ENCODE measurements around the gene ARHGEF28. TPM values are rescaled to one million over a fixed set of nuclear protein-coding genes. Genes with fewer than 3 reads are reported as not detected.

Gene ARHGEF28
- total and polyA plus RNA-seq, 2 of the 13 experiments (the other 11 are each of a cell fraction or from before 2014, with no cell fraction given): 17.4 to 34.1 TPM

DNA sequence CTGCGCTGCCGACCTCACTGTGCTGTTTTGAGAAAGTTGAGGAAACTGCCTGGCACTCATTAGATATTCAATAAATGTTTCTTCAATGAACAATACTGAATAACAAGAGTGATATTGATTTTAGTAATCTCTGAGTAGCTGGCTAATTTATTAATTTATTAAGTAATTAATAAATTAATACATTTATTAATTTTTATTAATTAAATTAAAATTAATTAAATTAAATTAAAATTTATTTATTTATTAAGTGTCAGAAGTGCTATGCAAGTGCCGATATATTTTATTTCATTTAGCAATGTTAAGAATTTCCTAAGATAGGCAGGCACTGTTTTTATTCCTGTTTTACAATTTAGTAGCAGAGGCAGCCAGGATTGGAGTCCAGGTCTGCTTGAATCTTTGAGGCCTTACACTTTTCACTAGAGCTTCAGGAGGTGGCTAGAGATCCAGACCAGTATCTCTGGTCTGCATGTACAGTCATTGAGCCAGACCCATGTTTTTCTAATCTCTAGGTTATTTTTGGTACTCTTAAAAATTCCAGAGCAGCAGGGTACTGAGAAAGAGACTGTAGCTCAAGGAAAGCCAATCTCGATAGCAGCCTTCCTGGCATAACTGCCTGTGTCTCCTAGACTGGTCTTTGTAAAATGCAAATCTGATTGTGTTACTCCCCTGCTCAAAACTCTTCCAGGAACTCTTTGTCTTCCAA is 109.2 kb downstream of the ARHGEF28 start:
- in situ Hi-C loops (cut with HindIII; ENCODE audit: extremely low pct_ligation_motif_present, low pct_unique_long_range_greater_than_20kb) (no loop called here), intact Hi-C loops (cut with micrococcal nuclease; ENCODE audit: unreplicated experiment) (no loop called here)
- Histone ChIP-seq H3K4me2 (ENCODE audit: low read depth, low read length) (no peak overlapping the region), H4K20me1 (ENCODE audit: insufficient read depth, low read length) (no peaks in the 10 kb centered on the region), H3K4me1 (ENCODE audit: insufficient read depth, low read length) (peaks cover 23% of the 10 kb centered on the region), H3K27ac (ENCODE audit: extremely low read length, insufficient read depth, low read length) (no peak overlapping the region), H3K4me3 (replicated peaks in 1 of 3; ENCODE audit: insufficient read depth in 1 of 3, low read depth in 2 of 3, low read length in 3 of 3) (no peak overlapping the region), H2AFZ (ENCODE audit: low read length) (no peak overlapping the region), H3K79me2 (ENCODE audit: insufficient read depth, low read length) (peaks cover 7% of the 10 kb centered on the region), H3K9ac (ENCODE audit: insufficient read depth, low read depth, low read length) (no peak overlapping the region), H3K9me3 (ENCODE audit: low read length) (no peaks in the 10 kb centered on the region), H3K27me3 (ENCODE audit: control insufficient read depth in 1 of 2, insufficient read depth in 2 of 2, low read length in 2 of 2) (no peaks in the 10 kb centered on the region), H3K36me3 (replicated peaks in 1 of 2; ENCODE audit: control insufficient read depth in 1 of 2, insufficient read depth in 2 of 2, low read length in 2 of 2) (peaks cover 0 to 4% of the 10 kb centered on the region in 2 experiments; a peak in 1 of 5 replicates)
- DNase-seq (ENCODE audit: low spot score) (no peak), ATAC-seq (no peak), FAIRE-seq (no peak)
- no TSS peak for BruUV-seq (replicated peaks)
- WGBS (ENCODE audit: low lambda C conversion rate): 74% methylated on average over 4 of the region's 4 CpGs
- CTCF ChIA-PET (ENCODE audit: low intra/inter-chr PET ratio, low total read pairs): no interaction called here
- no peak for TF ChIP-seq ZFX (CRISPR knock-in tag; IDR thresholded peaks at IDR 0.05; ENCODE audit: low read depth)
- TF ChIP-seq, protein P1, sequence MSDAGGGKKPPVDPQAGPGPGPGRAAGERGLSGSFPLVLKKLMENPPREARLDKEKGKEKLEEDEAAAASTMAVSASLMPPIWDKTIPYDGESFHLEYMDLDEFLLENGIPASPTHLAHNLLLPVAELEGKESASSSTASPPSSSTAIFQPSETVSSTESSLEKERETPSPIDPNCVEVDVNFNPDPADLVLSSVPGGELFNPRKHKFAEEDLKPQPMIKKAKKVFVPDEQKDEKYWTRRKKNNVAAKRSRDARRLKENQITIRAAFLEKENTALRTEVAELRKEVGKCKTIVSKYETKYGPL (CRISPR knock-in tag; IDR thresholded peaks at IDR 0.05): no peak
- TF ChIP-seq KDM1A (CRISPR knock-in tag; IDR thresholded peaks at IDR 0.05): no peak
- no peak for TF ChIP-seq FOXP1 (IDR thresholded peaks at IDR 0.05)
- TF ChIP-seq FOXP1 (CRISPR knock-in tag; IDR thresholded peaks at IDR 0.05): no peak
- TF ChIP-seq ZNF225 (CRISPR knock-in tag; IDR thresholded peaks at IDR 0.05): no peak
- TF ChIP-seq, protein P2, sequence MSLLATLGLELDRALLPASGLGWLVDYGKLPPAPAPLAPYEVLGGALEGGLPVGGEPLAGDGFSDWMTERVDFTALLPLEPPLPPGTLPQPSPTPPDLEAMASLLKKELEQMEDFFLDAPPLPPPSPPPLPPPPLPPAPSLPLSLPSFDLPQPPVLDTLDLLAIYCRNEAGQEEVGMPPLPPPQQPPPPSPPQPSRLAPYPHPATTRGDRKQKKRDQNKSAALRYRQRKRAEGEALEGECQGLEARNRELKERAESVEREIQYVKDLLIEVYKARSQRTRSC (CRISPR knock-in tag; IDR thresholded peaks at IDR 0.05; ENCODE audit: low read depth): no peak
- TF ChIP-seq ZKSCAN1 (IDR thresholded peaks at IDR 0.05; ENCODE audit: low read length): no peak
- TF ChIP-seq SNAPC2 (CRISPR knock-in tag; IDR thresholded peaks at IDR 0.05): no peak
- TF ChIP-seq, protein P3, sequence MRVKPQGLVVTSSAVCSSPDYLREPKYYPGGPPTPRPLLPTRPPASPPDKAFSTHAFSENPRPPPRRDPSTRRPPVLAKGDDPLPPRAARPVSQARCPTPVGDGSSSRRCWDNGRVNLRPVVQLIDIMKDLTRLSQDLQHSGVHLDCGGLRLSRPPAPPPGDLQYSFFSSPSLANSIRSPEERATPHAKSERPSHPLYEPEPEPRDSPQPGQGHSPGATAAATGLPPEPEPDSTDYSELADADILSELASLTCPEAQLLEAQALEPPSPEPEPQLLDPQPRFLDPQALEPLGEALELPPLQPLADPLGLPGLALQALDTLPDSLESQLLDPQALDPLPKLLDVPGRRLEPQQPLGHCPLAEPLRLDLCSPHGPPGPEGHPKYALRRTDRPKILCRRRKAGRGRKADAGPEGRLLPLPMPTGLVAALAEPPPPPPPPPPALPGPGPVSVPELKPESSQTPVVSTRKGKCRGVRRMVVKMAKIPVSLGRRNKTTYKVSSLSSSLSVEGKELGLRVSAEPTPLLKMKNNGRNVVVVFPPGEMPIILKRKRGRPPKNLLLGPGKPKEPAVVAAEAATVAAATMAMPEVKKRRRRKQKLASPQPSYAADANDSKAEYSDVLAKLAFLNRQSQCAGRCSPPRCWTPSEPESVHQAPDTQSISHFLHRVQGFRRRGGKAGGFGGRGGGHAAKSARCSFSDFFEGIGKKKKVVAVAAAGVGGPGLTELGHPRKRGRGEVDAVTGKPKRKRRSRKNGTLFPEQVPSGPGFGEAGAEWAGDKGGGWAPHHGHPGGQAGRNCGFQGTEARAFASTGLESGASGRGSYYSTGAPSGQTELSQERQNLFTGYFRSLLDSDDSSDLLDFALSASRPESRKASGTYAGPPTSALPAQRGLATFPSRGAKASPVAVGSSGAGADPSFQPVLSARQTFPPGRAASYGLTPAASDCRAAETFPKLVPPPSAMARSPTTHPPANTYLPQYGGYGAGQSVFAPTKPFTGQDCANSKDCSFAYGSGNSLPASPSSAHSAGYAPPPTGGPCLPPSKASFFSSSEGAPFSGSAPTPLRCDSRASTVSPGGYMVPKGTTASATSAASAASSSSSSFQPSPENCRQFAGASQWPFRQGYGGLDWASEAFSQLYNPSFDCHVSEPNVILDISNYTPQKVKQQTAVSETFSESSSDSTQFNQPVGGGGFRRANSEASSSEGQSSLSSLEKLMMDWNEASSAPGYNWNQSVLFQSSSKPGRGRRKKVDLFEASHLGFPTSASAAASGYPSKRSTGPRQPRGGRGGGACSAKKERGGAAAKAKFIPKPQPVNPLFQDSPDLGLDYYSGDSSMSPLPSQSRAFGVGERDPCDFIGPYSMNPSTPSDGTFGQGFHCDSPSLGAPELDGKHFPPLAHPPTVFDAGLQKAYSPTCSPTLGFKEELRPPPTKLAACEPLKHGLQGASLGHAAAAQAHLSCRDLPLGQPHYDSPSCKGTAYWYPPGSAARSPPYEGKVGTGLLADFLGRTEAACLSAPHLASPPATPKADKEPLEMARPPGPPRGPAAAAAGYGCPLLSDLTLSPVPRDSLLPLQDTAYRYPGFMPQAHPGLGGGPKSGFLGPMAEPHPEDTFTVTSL (CRISPR knock-in tag; IDR thresholded peaks at IDR 0.05; ENCODE audit: borderline replicate concordance): no peak
- TF ChIP-seq REPIN1 (CRISPR knock-in tag; IDR thresholded peaks at IDR 0.05; ENCODE audit: borderline replicate concordance, low read depth): no peak
- TF ChIP-seq SIN3B (IDR thresholded peaks at IDR 0.05; ENCODE audit: low read length): no peak
- TF ChIP-seq ZNF564 (CRISPR knock-in tag; IDR thresholded peaks at IDR 0.05): no peak
- POLR2A ChIA-PET: no interaction called here
